Hematopoietic multipotent progenitor cell (in vitro differentiated cells): Measurements from ENCODE around the gene ARHGEF11. TPM values are rescaled to one million over a fixed set of nuclear protein-coding genes. Genes with fewer than 3 reads are reported as not detected.

Source experiments
- small RNA-seq: library from RNA; depleted of rRNA; stranded (forward); fragments of <200 nt; gene quantifications from one replicate; pipeline ENCODE3, GENCODE V24; 2012
- total RNA-seq: library from RNA; depleted of rRNA; stranded (reverse); fragments of >200 nt; gene quantifications from one replicate; pipeline ENCODE4 v1.2.3, GENCODE V29; 2012

ARHGEF11 gene
- total RNA-seq, 1 donor, result 14.5 TPM

Small RNA genes within 50 kb of the gene (small RNA-seq; reads per million reads assigned to genes)
- gene MIR765 (not detected), gene RN7SL612P (not detected)

Other genes with a start within 250 kb of the ARHGEF11 start
- 4.3 TPM for gene SH2D2A, start 228.9 kb downstream of the ARHGEF11 start, total RNA-seq
- under 0.01 TPM for gene INSRR, start 186.6 kb downstream of the ARHGEF11 start, total RNA-seq
- 7.5 TPM for gene NTRK1, start 184.9 kb downstream of the ARHGEF11 start, total RNA-seq
- gene PEAR1, start 152.0 kb downstream of the ARHGEF11 start, total RNA-seq, result 12.7 TPM
- not detected for gene LRRC71, start 125.1 kb downstream of the ARHGEF11 start, total RNA-seq
- gene ETV3L, start 54.1 kb upstream of the ARHGEF11 start, total RNA-seq, result not detected
- 15.9 TPM for gene ETV3, start 92.7 kb upstream of the ARHGEF11 start, total RNA-seq